GM06990 (cell line): ENCODE measurements around the gene GLI1.
"Not testable (repeated sequence)": the region's sequence is repeated elsewhere in the genome, so short reads cannot be mapped to it uniquely, and the experiment has no call there.

ENCODE experiments used
- DNase-seq: peaks from one replicate; pipeline ENCODE4 v3.0.0-alpha.2; 2011; ENCODE audit not compliant: insufficient read length; ENCODE audit errors: extremely low read depth
- H3K27me3 ChIP-seq: replicated peaks from 2 replicates; pipeline ENCODE4 v1.6.0; 2011; ENCODE audit warnings: low read length; ENCODE audit not compliant: control insufficient read depth, insufficient read depth
- H3K36me3 ChIP-seq: 2 replicates; pipeline ENCODE4 v1.5.1; 2011; ENCODE audit warnings: low read length; ENCODE audit not compliant: control insufficient read depth, insufficient read depth
- H3K4me3 ChIP-seq: replicated peaks from 2 replicates; pipeline ENCODE4 v1.5.1; 2011; ENCODE audit warnings: low read depth, mild to moderate bottlenecking, control low read depth, low read length
- CTCF ChIP-seq: IDR thresholded peaks from 2 replicates; pipeline ENCODE4 v1.5.1; 2011; ENCODE audit warnings: low read length, control low read depth, mild to moderate bottlenecking, inconsistent platforms; ENCODE audit not compliant: insufficient read depth, poor library complexity, severe bottlenecking

The GLI1 gene

GRCh38 chr12:57514720-57515407 lies 55.3 kb downstream of the GLI1 start:
- Histone ChIP-seq H3K27me3 (no peaks in the 10 kb centered on the region), H3K36me3 (peaks cover 39% of the 10 kb centered on the region), H3K4me3 (no peak overlapping the region)
- DNase-seq = no peak
- no peak for TF ChIP-seq CTCF

- H3K27me3 ChIP-seq = no peaks in the 10 kb centered on the region
- no peak for DNase-seq
- TF ChIP-seq CTCF = no peak
- H3K36me3 ChIP-seq = peaks cover 39% of the 10 kb centered on the region
- H3K4me3 ChIP-seq = no peak overlapping the region
Measured at GRCh38 chr12:57515408-57515933, 55.9 kb downstream of the GLI1 start.

- Histone ChIP-seq H3K36me3 (peaks cover 39% of the 10 kb centered on the region), H3K4me3 (no peak overlapping the region), H3K27me3 (no peaks in the 10 kb centered on the region)
- no peak for DNase-seq
- no peak for TF ChIP-seq CTCF
Measured at GRCh38 chr12:57515934-57516541, 56.5 kb downstream of the GLI1 start.

- DNase-seq = no peak
- TF ChIP-seq CTCF = no peak
- no peaks in the 10 kb centered on the region for H3K27me3 ChIP-seq
- H3K36me3 ChIP-seq = peaks cover 36% of the 10 kb centered on the region
- no peak overlapping the region for H3K4me3 ChIP-seq
Measured at GRCh38 chr12:57516617-57517153, 57.1 kb downstream of the GLI1 start.

- DNase-seq = no peak
- Histone ChIP-seq H3K4me3 (no peak overlapping the region), H3K27me3 (no peaks in the 10 kb centered on the region), H3K36me3 (peaks cover 32% of the 10 kb centered on the region)
- TF ChIP-seq CTCF = no peak
Measured at GRCh38 chr12:57517187-57517586, 57.6 kb downstream of the GLI1 start.

- H3K27me3 ChIP-seq, H3K4me3 ChIP-seq, DNase-seq: not testable (repeated sequence)
- H3K36me3 ChIP-seq = peaks cover 32% of the 10 kb centered on the region
Measured at GRCh38 chr12:57517718-57518117, 58.1 kb downstream of the GLI1 start.
